ENCODE results near the gene RPS18. TPM values are rescaled to one million over a fixed set of nuclear protein-coding genes. Genes with fewer than 3 reads are reported as not detected.
A peak's percentile ranks its signal among the peaks of the same experiment; 100 is the strongest.

RPS18 gene
- total and polyA plus RNA-seq, 2 of the 13 experiments (the other 11 are each of a cell fraction or from before 2014, with no cell fraction given), result 3,896 to 5,806 TPM

- 2% methylated on average over 42 of the region's 42 CpGs for WGBS (ENCODE audit: low lambda C conversion rate)
- in situ Hi-C loops (cut with HindIII; ENCODE audit: extremely low pct_ligation_motif_present, low pct_unique_long_range_greater_than_20kb) (loop anchor here (5.0 to 25.0 kb wide), 2 partner anchors 96 to 114 kb away; partner anchors contain the start of genes CUTA, HSD17B8, PHF1 and RXRB), intact Hi-C loops (cut with micrococcal nuclease; ENCODE audit: unreplicated experiment) (loop anchor here (1.0 kb wide), 1 partner anchor 9 kb away; the partner anchor contains the start of genes PFDN6 and WDR46)
- H3K27ac ChIP-seq (ENCODE audit: extremely low read length, insufficient read depth, low read length), result peak overlapping the region; percentile 93
- H3K9me3 ChIP-seq (ENCODE audit: low read length), result no peaks in the 10 kb centered on the region
- H3K9ac ChIP-seq (ENCODE audit: insufficient read depth, low read depth, low read length), result peak overlapping the region; percentile 92
- H3K27me3 ChIP-seq (ENCODE audit: control insufficient read depth in 1 of 2, insufficient read depth in 2 of 2, low read length in 2 of 2), result no peaks in the 10 kb centered on the region; a peak in 1 of 5 replicates
- ATAC-seq, result peak; percentile 53
- no peak overlapping the region for H2AFZ ChIP-seq (ENCODE audit: low read length)
- ChIA-PET CTCF (ENCODE audit: low intra/inter-chr PET ratio, low total read pairs) (interaction anchor here (1.2 to 3.3 kb wide), 3 partner anchors 9 to 93 kb away, joined by 3 to 52 read pairs (median 3); partner anchors contain the start of genes KIFC1, PFDN6 and WDR46), POLR2A (interaction anchor here (1.1 to 4.1 kb wide), 16 partner anchors 9 to 326 kb away, joined by 3 to 57 read pairs (median 8); partner anchors contain the start of genes B3GALT4, HSD17B8, PFDN6 and RPS18)
- H3K4me1 ChIP-seq (ENCODE audit: insufficient read depth, low read length), result peaks cover 27% of the 10 kb centered on the region
- DNase-seq (ENCODE audit: low spot score), result peak; percentile 80
- peaks cover 5 to 10% of the 10 kb centered on the region in 2 experiments; a peak in 2 of 5 replicates for H3K36me3 ChIP-seq (replicated peaks in 1 of 2; ENCODE audit: control insufficient read depth in 1 of 2, insufficient read depth in 2 of 2, low read length in 2 of 2)
- H3K79me2 ChIP-seq (ENCODE audit: insufficient read depth, low read length), result peaks cover 12% of the 10 kb centered on the region
- FAIRE-seq, result peak; percentile 56
- H3K4me2 ChIP-seq (ENCODE audit: low read depth, low read length), result peak overlapping the region; percentile 92
- no peaks in the 10 kb centered on the region for H4K20me1 ChIP-seq (ENCODE audit: insufficient read depth, low read length)
- no TSS peak for BruUV-seq (replicated peaks)
- H3K4me3 ChIP-seq (replicated peaks in 1 of 3; ENCODE audit: insufficient read depth in 1 of 3, low read depth in 2 of 3, low read length in 3 of 3), result peak overlapping the region; percentile 75 to 88 (median 79)
- no peak for TF ChIP-seq AKNA (CRISPR knock-in tag; IDR thresholded peaks at IDR 0.05; ENCODE audit: borderline replicate concordance)
- TF ChIP-seq ZNF10 (CRISPR knock-in tag; IDR thresholded peaks at IDR 0.05; ENCODE audit: borderline replicate concordance, low read depth), result no peak
- TF ChIP-seq ZNF530 (CRISPR knock-in tag; IDR thresholded peaks at IDR 0.05; ENCODE audit: low read depth), result no peak
- no peak for TF ChIP-seq MLX (CRISPR knock-in tag; IDR thresholded peaks at IDR 0.05)
- TF ChIP-seq IKZF1 (IDR thresholded peaks at IDR 0.05), result no peak
- no peak for TF ChIP-seq NR1H2 (CRISPR knock-in tag; IDR thresholded peaks at IDR 0.05; ENCODE audit: borderline replicate concordance, low read depth)
- TF ChIP-seq ZNF773 (CRISPR knock-in tag; IDR thresholded peaks at IDR 0.05; ENCODE audit: borderline replicate concordance), result no peak
- no peak for TF ChIP-seq ZNF496 (CRISPR knock-in tag; IDR thresholded peaks at IDR 0.05; ENCODE audit: insufficient replicate concordance)
- no peak for TF ChIP-seq ZNF546 (CRISPR knock-in tag; conservative IDR thresholded peaks at IDR 0.05)
- no peak for TF ChIP-seq ZNF484 (CRISPR knock-in tag; IDR thresholded peaks at IDR 0.05; ENCODE audit: borderline replicate concordance, low read depth)
- TF ChIP-seq KLF9 (CRISPR knock-in tag; IDR thresholded peaks at IDR 0.05; ENCODE audit: low read depth), result no peak
- TF ChIP-seq TAF1 (CRISPR knock-in tag; IDR thresholded peaks at IDR 0.05), result no peak
- no peak for TF ChIP-seq SRSF9 (IDR thresholded peaks at IDR 0.05; ENCODE audit: borderline replicate concordance, insufficient read depth, low read depth, low read length, poor library complexity, severe bottlenecking)
- TF ChIP-seq SRY (CRISPR knock-in tag; IDR thresholded peaks at IDR 0.05), result no peak
- TF ChIP-seq ZNF335 (CRISPR knock-in tag; IDR thresholded peaks at IDR 0.05), result no peak
- no peak for TF ChIP-seq SIN3B (IDR thresholded peaks at IDR 0.05; ENCODE audit: low read length)
- 0 out of 2 replicates have a peak, but pooled peaks have one; percentile 14 for TF ChIP-seq ZBTB34 (CRISPR knock-in tag; IDR thresholded peaks at IDR 0.05)
Measured at GRCh38 chr6:33297956-33298772, 26.3 kb downstream of the RPS18 start.

All from HepG2 (cell line).